K562 (cell line): Measurements from ENCODE around the gene ADGRG1. TPM values are rescaled to one million over a fixed set of nuclear protein-coding genes. Genes with fewer than 3 reads are reported as not detected.
A peak's percentile ranks its signal among the peaks of the same experiment; 100 is the strongest.

ENCODE experiments used
- ATAC-seq: fragments of 200-7000 bp; cut with Tn5 transposase; 3 replicates; pipeline ENCODE4 v1.9.1; 2020; ENCODE audit warnings: moderate library complexity
- BruUV-seq: library from RNA; stranded (reverse); fragments of 400-500 nt; replicated peaks from 2 replicates; lab custom pipeline; 2021; lab: Mats Ljungman, UMichigan
- CTCF ChIA-PET: fragments of 300-600 bp; formaldehyde crosslinking; extraction: SDS; loops from one replicate; lab custom pipeline; 2021; ENCODE audit warnings: low intra/inter-chr PET ratio; lab: Yijun Ruan, JAX
- POLR2A ChIA-PET: fragments of 300-600, 350-650 bp; sonication (Branson Sonifier 250); formaldehyde crosslinking; extraction: SDS; loops from one replicate; lab custom pipeline; 2021; ENCODE audit warnings: antibody characterized with exemption, inconsistent platforms; lab: Yijun Ruan, JAX
- DNase-seq, 4 experiments: peaks; one replicate each; pipeline versions ENCODE4 v3.0.0 to v3.0.0-alpha.2; 2011 to 2018; ENCODE audit warnings: low spot score in 3 of 4, mixed read lengths in 3 of 4; ENCODE audit errors: extremely low read depth in 1 of 4
- FAIRE-seq: peaks from 2 replicates; lab custom pipeline; 2011; peaks lifted over from hg19 to GRCh38; lab: Jason Lieb, UNC
- H2AFZ ChIP-seq: 2 replicates; pipeline ENCODE4 v1.6.0; 2011; ENCODE audit warnings: low read depth, low read length, control low read depth, inconsistent platforms
- H3K27ac ChIP-seq: fragments of 200-600 bp; 3 replicates; pipeline ENCODE4 v1.8.0; 2011; ENCODE audit warnings: low read depth, mild to moderate bottlenecking, control low read depth, inconsistent platforms, low read length, moderate library complexity, mixed read lengths; ENCODE audit errors: extremely low read depth
- H3K27me3 ChIP-seq, 2 experiments: fragments of 300-600 bp in 1 of 2; 2 replicates in 1 of 2; 3 replicates in 1 of 2; pipeline versions ENCODE4 v1.6.0 to v1.8.0; 2011; ENCODE audit warnings: inconsistent platforms in 2 of 2, low read length in 2 of 2, mild to moderate bottlenecking in 1 of 2, mixed read lengths in 1 of 2, moderate library complexity in 1 of 2; ENCODE audit not compliant: control insufficient read depth in 2 of 2, insufficient read depth in 2 of 2
- H3K36me3 ChIP-seq: fragments of 300-600 bp; 3 replicates; pipeline ENCODE4 v1.8.0; 2011; ENCODE audit warnings: mild to moderate bottlenecking, low read length, inconsistent platforms; ENCODE audit not compliant: control insufficient read depth, insufficient read depth
- H3K4me1 ChIP-seq, 2 experiments: fragments of 200-600 bp in 1 of 2; replicated peaks in 1 of 2; 2 replicates in 1 of 2; 3 replicates in 1 of 2; pipeline versions ENCODE4 v1.5.1 to v1.8.0; 2011; ENCODE audit warnings: inconsistent platforms in 2 of 2, low read length in 2 of 2, mild to moderate bottlenecking in 1 of 2, mixed read lengths in 1 of 2, moderate library complexity in 1 of 2; ENCODE audit not compliant: control insufficient read depth in 2 of 2, insufficient read depth in 2 of 2
- H3K4me2 ChIP-seq: 2 replicates; pipeline ENCODE4 v1.6.1; 2011; ENCODE audit warnings: low read length, control low read depth, inconsistent platforms, mixed read lengths; ENCODE audit not compliant: insufficient read depth
- H3K4me3 ChIP-seq: fragments of 200-600 bp; sonication (generic), shearing (Covaris generic); 2 replicates; pipeline ENCODE4 v1.5.1; 2016; ENCODE audit warnings: control low read depth, inconsistent platforms
- H3K79me2 ChIP-seq: fragments of 200-600 bp; 3 replicates; pipeline ENCODE4 v1.8.0; 2011; ENCODE audit warnings: low read length, inconsistent platforms; ENCODE audit not compliant: control insufficient read depth, insufficient read depth
- H3K9ac ChIP-seq, 2 experiments: 2 replicates each; pipeline versions ENCODE4 v1.6.0 to v1.6.1; 2011; ENCODE audit warnings: low read depth in 2 of 2, low read length in 2 of 2, control low read depth in 1 of 2, inconsistent platforms in 1 of 2, mild to moderate bottlenecking in 1 of 2, mixed read lengths in 1 of 2; ENCODE audit not compliant: insufficient read depth in 1 of 2
- H3K9me1 ChIP-seq: one replicate; pipeline ENCODE4 v1.6.0; 2011; ENCODE audit warnings: inconsistent platforms, mild to moderate bottlenecking, low read length, moderate library complexity; ENCODE audit not compliant: control insufficient read depth, insufficient read depth
- H3K9me3 ChIP-seq: replicated peaks from 2 replicates; pipeline ENCODE4 v1.5.1; 2011; ENCODE audit warnings: low read depth, low read length, inconsistent platforms; ENCODE audit not compliant: control insufficient read depth, insufficient read depth
- H4K20me1 ChIP-seq: replicated peaks from 2 replicates; pipeline ENCODE4 v1.6.1; 2011; ENCODE audit warnings: low read length, inconsistent platforms, mixed read lengths; ENCODE audit not compliant: control insufficient read depth, insufficient read depth
- CXXC5 ChIP-seq: fragments of 250-450 bp; sonication (Bioruptor Pico); IDR thresholded peaks from 2 replicates; pipeline ENCODE4 v1.8.0; 2022; ENCODE audit warnings: inconsistent platforms, mild to moderate bottlenecking, moderate library complexity
- MAFF ChIP-seq: IDR thresholded peaks from 2 replicates; pipeline ENCODE4 v1.6.1; 2012; ENCODE audit warnings: low read length, improper control_type of control experiment
- NFIC ChIP-seq: fragments of 450-650 bp; IDR thresholded peaks from 2 replicates; pipeline ENCODE4 v1.6.1; 2017; ENCODE audit warnings: mild to moderate bottlenecking, inconsistent platforms
- NFRKB ChIP-seq: fragments of 450-650 bp; IDR thresholded peaks from 2 replicates; pipeline ENCODE4 v1.6.1; 2016; ENCODE audit warnings: low read depth
- RBM25 ChIP-seq: fragments of 200-400 bp; formaldehyde crosslinking; IDR thresholded peaks from 2 replicates; pipeline ENCODE4 v1.6.1; 2018; ENCODE audit warnings: low read length, low read depth, moderate library complexity; ENCODE audit not compliant: severe bottlenecking
- WGBS: fragments of 100-300 bp; shearing (Covaris generic); methylation state at CpG from one replicate; pipeline ENCODE4 v1.1.6; 2016; ENCODE audit warnings: low coverage, mixed read lengths; ENCODE audit not compliant: insufficient coverage; ENCODE audit errors: missing lambda C conversion rate; 5-methylcytosine and 5-hydroxymethylcytosine counted together
- in situ Hi-C: fragments of 300-500 bp; cut with MboI; formaldehyde crosslinking; loops from 4 replicates; pipeline ENCODE4 v1.15.0; 2018; ENCODE audit warnings: inconsistent platforms, mixed read lengths
- intact Hi-C: fragments of 100-400 bp; cut with micrococcal nuclease; formaldehyde crosslinking; loops from 2 replicates; pipeline ENCODE4 v1.14.2; 2022
- polyA plus RNA-seq, 8 experiments: library from polyadenylated mRNA; depleted of rRNA in 4 of 8; stranded (reverse) in 5 of 8; unstranded in 3 of 8; fragments of >200 nt; fragmentation: Nextera tagmentation in 2 of 8; fragmentation: Illumina TruSeq in 1 of 8; extraction: Ambion mirVana in 2 of 8; extraction: Trizol in 1 of 8; gene quantifications; 2 replicates each; pipeline versions ENCODE4 v1.2.1 to v1.2.3, GENCODE V29; 2011 to 2014; ENCODE audit warnings: inconsistent platforms in 1 of 8, missing spikeins in 1 of 8
- total RNA-seq, 7 experiments: library from RNA; depleted of rRNA in 6 of 7; stranded (reverse); fragments of >200 nt in 6 of 7; fragmentation: Illumina TruSeq in 2 of 7; extraction: Trizol in 2 of 7; gene quantifications; 2 replicates each; pipeline versions ENCODE4 v1.2.1 to v1.2.3, GENCODE V29; 2011 to 2021; ENCODE audit warnings: low replicate concordance in 1 of 7

The ADGRG1 gene
- total and polyA plus RNA-seq, 9 of the 15 experiments (the other 6 are each of a cell fraction or from before 2014, with no cell fraction given): 0.04 to 0.31 (median 0.16) TPM; not detected in 6

- H3K4me3 ChIP-seq: no peak overlapping the region
- TF ChIP-seq RBM25: no peak
- no peak for TF ChIP-seq CXXC5 (CRISPR knock-in tag)
- TF ChIP-seq NFIC: peak; percentile 24; the same call in 1 of the 2 replicates
- TF ChIP-seq NFRKB: no peak
- TF ChIP-seq MAFF: no peak
- TF ChIP-seq, all 486 proteins: peak for 1
- ChIA-PET POLR2A (interaction anchor here (0.7 to 2.5 kb wide), 3 partner anchors 10 to 66 kb away, joined by 3 to 8 read pairs (median 5); no protein-coding TSS in a partner anchor), CTCF (no interaction called here)
- no peak overlapping the region for H3K9ac ChIP-seq
- in situ Hi-C loops: no loop called here
- no peak for ATAC-seq
- H3K4me2 ChIP-seq: peak overlapping the region; percentile 22; the same call in 1 of the 2 replicates
- 26% methylated on average over 4 of the region's 4 CpGs for WGBS
- no peaks in the 10 kb centered on the region for H3K9me1 ChIP-seq
- 0 out of 5 replicates have a peak, but pooled peaks cover 0 to 5% of the 10 kb centered on the region in 2 experiments for H3K27me3 ChIP-seq
- FAIRE-seq: no peak
- H3K36me3 ChIP-seq: no peaks in the 10 kb centered on the region
- peak overlapping the region; percentile 52 for H2AFZ ChIP-seq
- H4K20me1 ChIP-seq: no peaks in the 10 kb centered on the region
- no peak for DNase-seq
- H3K79me2 ChIP-seq: no peaks in the 10 kb centered on the region
- intact Hi-C loops: loop anchor here (1.0 kb wide), 1 partner anchor 14 kb away; no protein-coding TSS in a partner anchor
- BruUV-seq: no TSS peak
- H3K9me3 ChIP-seq: no peaks in the 10 kb centered on the region
- no peak overlapping the region for H3K27ac ChIP-seq
- H3K4me1 ChIP-seq: peaks cover 18 to 31% of the 10 kb centered on the region in 2 experiments
Measured at GRCh38 chr16:57676553-57677085, 48.2 kb downstream of the ADGRG1 start.
